A549 (cell line): ENCODE results near the gene GPANK1. TPM values are rescaled to one million over a fixed set of nuclear protein-coding genes. Genes with fewer than 3 reads are reported as not detected.

Experiments used
- ATAC-seq, 2 experiments: fragments of 200-7000 bp in 1 of 2; fragments of >200 bp in 1 of 2; cut with Nextera tagmentation in 1 of 2; cut with Tn5 transposase in 1 of 2; 3 replicates each; pipeline versions ENCODE4 v1.8.0 to v1.9.1; 2018 to 2020; ENCODE audit warnings: mild to moderate bottlenecking in 1 of 2, moderate library complexity in 1 of 2
- CTCF ChIA-PET: fragments of 300-600 bp; sonication (Branson Sonifier 250); formaldehyde crosslinking; extraction: SDS; loops from one replicate; lab custom pipeline; 2021; ENCODE audit warnings: antibody characterized with exemption, inconsistent platforms; lab: Yijun Ruan, JAX
- POLR2A ChIA-PET: fragments of 350-600 bp; formaldehyde crosslinking; extraction: SDS; loops from one replicate; lab custom pipeline; 2021; ENCODE audit warnings: antibody characterized with exemption, inconsistent platforms; lab: Yijun Ruan, JAX
- DNase-seq, 2 experiments: peaks; one replicate each; pipeline versions ENCODE4 v3.0.0 to v3.0.0-alpha.2; 2011 to 2016; ENCODE audit warnings: low read depth in 1 of 2, low spot score in 1 of 2
- FAIRE-seq: peaks from 2 replicates; lab custom pipeline; 2011; peaks lifted over from hg19 to GRCh38; lab: Jason Lieb, UNC
- H3K27ac ChIP-seq, 2 experiments: fragments of >200 bp; sonication (Bioruptor Twin); formaldehyde crosslinking; 3 replicates each; pipeline ENCODE4 v1.5.1; 2016 to 2017
- H3K4me1 ChIP-seq: fragments of >200 bp; sonication (Bioruptor Twin); formaldehyde crosslinking; 3 replicates; pipeline ENCODE4 v1.6.1; 2016
- H3K4me2 ChIP-seq: fragments of >200 bp; sonication (Bioruptor Twin); formaldehyde crosslinking; 3 replicates; pipeline ENCODE4 v1.6.1; 2016
- H3K4me3 ChIP-seq: fragments of >200 bp; sonication (Bioruptor Twin); formaldehyde crosslinking; 3 replicates; pipeline ENCODE4 v1.5.1; 2016
- H3K9me3 ChIP-seq: fragments of >200 bp; sonication (Bioruptor Twin); formaldehyde crosslinking; 3 replicates; pipeline ENCODE4 v1.6.1; 2016
- BHLHE40 ChIP-seq: IDR thresholded peaks from 2 replicates; pipeline ENCODE4 v1.6.1; 2012; ENCODE audit warnings: low read depth, low read length, inconsistent platforms
- CEBPB ChIP-seq, 2 experiments: fragments of >200 bp in 1 of 2; sonication (Bioruptor Twin) in 1 of 2; formaldehyde crosslinking in 1 of 2; IDR thresholded peaks; 2 replicates each; pipeline ENCODE4 v1.6.1; 2012 to 2016
- EHMT2 ChIP-seq: fragments of 200-600 bp; sonication (generic); IDR thresholded peaks from 2 replicates; pipeline ENCODE4 v1.6.1; 2016; ENCODE audit warnings: antibody characterized with exemption, low read depth, mild to moderate bottlenecking, moderate library complexity
- ESRRA ChIP-seq: fragments of 150-350 bp; IDR thresholded peaks from 2 replicates; pipeline ENCODE4 v1.6.1; 2014; ENCODE audit warnings: mild to moderate bottlenecking, low read length, borderline replicate concordance
- FOSL2 ChIP-seq, 2 experiments: fragments of 450-650 bp in 1 of 2; fragments of >200 bp in 1 of 2; sonication (Bioruptor Twin) in 1 of 2; formaldehyde crosslinking; IDR thresholded peaks; 2 replicates each; pipeline versions ENCODE4 v1.5.0 to v1.6.1; 2016 to 2020; ENCODE audit warnings: mild to moderate bottlenecking in 1 of 2, moderate library complexity in 1 of 2
- GATA3 ChIP-seq: IDR thresholded peaks from 2 replicates; pipeline ENCODE4 v1.6.1; 2012; ENCODE audit warnings: borderline replicate concordance
- HEYL ChIP-seq: fragments of 250-450 bp; sonication (Bioruptor Pico); IDR thresholded peaks from 2 replicates; pipeline ENCODE4 v1.8.0; 2021; ENCODE audit warnings: mild to moderate bottlenecking, moderate library complexity
- JUN ChIP-seq, 2 experiments: fragments of >200 bp; sonication (Bioruptor Twin); formaldehyde crosslinking; IDR thresholded peaks; 2 replicates in 1 of 2; 3 replicates in 1 of 2; pipeline ENCODE4 v1.6.1; 2016 to 2017
- JUNB ChIP-seq: fragments of >200 bp; sonication (Bioruptor Twin); formaldehyde crosslinking; IDR thresholded peaks from 2 replicates; pipeline ENCODE4 v1.6.1; 2016
- KDM5A ChIP-seq: fragments of 200-600 bp; sonication (generic); IDR thresholded peaks from 2 replicates; pipeline ENCODE4 v1.6.1; 2016; ENCODE audit warnings: antibody characterized with exemption, mild to moderate bottlenecking
- MAFK ChIP-seq: fragments of 450-650 bp; IDR thresholded peaks from 2 replicates; pipeline ENCODE4 v1.6.1; 2014; ENCODE audit not compliant: partially characterized antibody
- MAX ChIP-seq: IDR thresholded peaks from 2 replicates; pipeline ENCODE4 v1.6.1; 2012
- NFE2L2 ChIP-seq: fragments of 150-350 bp; conservative IDR thresholded peaks from 2 replicates; pipeline ENCODE4 v1.6.1; 2014; ENCODE audit warnings: low read length
- POLR2A ChIP-seq: IDR thresholded peaks from 2 replicates; pipeline ENCODE4 v1.6.1; 2012; ENCODE audit warnings: mild to moderate bottlenecking, low read length
- RARB ChIP-seq: fragments of 250-450 bp; sonication (Bioruptor Pico); IDR thresholded peaks from 2 replicates; pipeline ENCODE4 v1.8.0; 2021; ENCODE audit warnings: mild to moderate bottlenecking, moderate library complexity
- RCOR1 ChIP-seq: fragments of 150-350 bp; IDR thresholded peaks from 2 replicates; pipeline ENCODE4 v1.6.1; 2014; ENCODE audit warnings: antibody characterized with exemption, low read length, low read depth
- RNF2 ChIP-seq: fragments of 200-600 bp; sonication (generic); IDR thresholded peaks from 2 replicates; pipeline ENCODE4 v1.6.1; 2016; ENCODE audit warnings: low read depth, mild to moderate bottlenecking, antibody characterized with exemption, moderate library complexity, borderline replicate concordance
- SMC3 ChIP-seq: fragments of >200 bp; sonication (Bioruptor Twin); formaldehyde crosslinking; IDR thresholded peaks from 3 replicates; pipeline ENCODE4 v1.6.1; 2018; ENCODE audit warnings: inconsistent platforms
- SREBF2 ChIP-seq: fragments of 450-650 bp; IDR thresholded peaks from 2 replicates; pipeline ENCODE4 v1.6.1; 2014; ENCODE audit warnings: mild to moderate bottlenecking, moderate library complexity
- TP53 ChIP-seq: fragments of 250-450 bp; sonication (Bioruptor Pico); IDR thresholded peaks from 2 replicates; pipeline ENCODE4 v1.5.0; 2021; ENCODE audit warnings: mild to moderate bottlenecking, moderate library complexity
- USF2 ChIP-seq: fragments of 450-650 bp; IDR thresholded peaks from 2 replicates; pipeline ENCODE4 v1.6.1; 2014; ENCODE audit warnings: antibody characterized with exemption
- ZC3H11A ChIP-seq: fragments of 450-650 bp; IDR thresholded peaks from 2 replicates; pipeline ENCODE4 v1.6.1; 2014; ENCODE audit warnings: antibody characterized with exemption, mild to moderate bottlenecking
- ZNF302 ChIP-seq: fragments of 250-450 bp; sonication (Bioruptor Pico); IDR thresholded peaks from 2 replicates; pipeline ENCODE4 v1.9.0; 2021; ENCODE audit warnings: inconsistent platforms, mild to moderate bottlenecking, moderate library complexity
- ZSCAN20 ChIP-seq: fragments of 250-450 bp; sonication (Bioruptor Pico); IDR thresholded peaks from 2 replicates; pipeline ENCODE4 v1.8.0; 2022; ENCODE audit warnings: mild to moderate bottlenecking, moderate library complexity
- WGBS: methylation state at CpG from one replicate; pipeline ENCODE4 v1.1.6; 2017; ENCODE audit errors: missing lambda C conversion rate; 5-methylcytosine and 5-hydroxymethylcytosine counted together
- polyA plus RNA-seq, 4 experiments: library from polyadenylated mRNA; depleted of rRNA in 3 of 4; stranded (reverse); fragments of >200 nt; fragmentation: RNase III in 1 of 4; extraction: RNeasy Plus Mini Kit Qiagen cat#74134 plus additional on column Dnase treatment in 1 of 4; gene quantifications; 2 replicates in 3 of 4; 3 replicates in 1 of 4; pipeline ENCODE4 v1.2.3, GENCODE V29; 2011 to 2017
- TF ChIP-seq, protein P1 (sequence below): fragments of 200-600 bp; sonication (generic); IDR thresholded peaks from 2 replicates; pipeline ENCODE4 v1.6.1; 2016; ENCODE audit warnings: antibody characterized with exemption, mild to moderate bottlenecking, moderate library complexity
- TF ChIP-seq, protein P2 (sequence below): fragments of 150-350 bp; IDR thresholded peaks from 2 replicates; pipeline ENCODE4 v1.6.1; 2014; ENCODE audit warnings: low read depth, mild to moderate bottlenecking, low read length

GPANK1 gene
- polyA plus RNA-seq, 2 of the 4 experiments (the other 2 are of a cell fraction) = 11.0 TPM

DNA sequence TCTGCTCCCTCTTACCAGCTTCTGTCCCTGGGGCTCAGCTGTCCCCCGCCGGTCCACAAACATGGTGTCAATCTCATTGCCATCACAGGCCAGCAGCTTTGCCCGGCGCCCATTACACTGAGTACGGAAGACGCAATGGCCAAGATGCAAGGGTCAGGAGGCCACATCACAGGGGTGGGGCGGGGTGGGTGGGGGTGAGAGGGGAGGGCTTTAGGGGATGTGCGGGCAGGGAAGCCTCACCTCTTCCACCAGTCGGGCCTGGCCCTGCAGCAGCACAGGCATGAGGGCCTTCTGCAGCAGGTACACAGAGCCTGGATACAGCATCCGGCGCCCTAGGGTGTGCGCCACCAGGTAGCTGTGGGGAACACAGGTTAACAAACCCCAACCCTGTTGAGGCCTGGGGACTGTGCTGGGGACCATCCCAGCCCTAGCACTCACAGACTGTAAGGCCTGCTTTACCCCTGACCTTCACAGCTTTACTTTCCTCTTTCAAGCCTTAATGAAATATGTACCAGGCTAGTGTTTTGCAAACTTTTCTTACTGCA, 26.8 kb upstream of the GPANK1 start (continued):
- TF ChIP-seq ZNF302 (CRISPR knock-in tag) = no peak
- no peak for TF ChIP-seq JUN (IDR thresholded peaks at IDR 0.05)
- no peak for TF ChIP-seq FOSL2 (IDR thresholded peaks at IDR 0.05)
- no peak for TF ChIP-seq FOSL2 (CRISPR knock-in tag; IDR thresholded peaks at IDR 0.05)
- TF ChIP-seq SREBF2 = no peak
- TF ChIP-seq ZSCAN20 (CRISPR knock-in tag) = no peak
- no peak for TF ChIP-seq RCOR1
- TF ChIP-seq, protein P1, sequence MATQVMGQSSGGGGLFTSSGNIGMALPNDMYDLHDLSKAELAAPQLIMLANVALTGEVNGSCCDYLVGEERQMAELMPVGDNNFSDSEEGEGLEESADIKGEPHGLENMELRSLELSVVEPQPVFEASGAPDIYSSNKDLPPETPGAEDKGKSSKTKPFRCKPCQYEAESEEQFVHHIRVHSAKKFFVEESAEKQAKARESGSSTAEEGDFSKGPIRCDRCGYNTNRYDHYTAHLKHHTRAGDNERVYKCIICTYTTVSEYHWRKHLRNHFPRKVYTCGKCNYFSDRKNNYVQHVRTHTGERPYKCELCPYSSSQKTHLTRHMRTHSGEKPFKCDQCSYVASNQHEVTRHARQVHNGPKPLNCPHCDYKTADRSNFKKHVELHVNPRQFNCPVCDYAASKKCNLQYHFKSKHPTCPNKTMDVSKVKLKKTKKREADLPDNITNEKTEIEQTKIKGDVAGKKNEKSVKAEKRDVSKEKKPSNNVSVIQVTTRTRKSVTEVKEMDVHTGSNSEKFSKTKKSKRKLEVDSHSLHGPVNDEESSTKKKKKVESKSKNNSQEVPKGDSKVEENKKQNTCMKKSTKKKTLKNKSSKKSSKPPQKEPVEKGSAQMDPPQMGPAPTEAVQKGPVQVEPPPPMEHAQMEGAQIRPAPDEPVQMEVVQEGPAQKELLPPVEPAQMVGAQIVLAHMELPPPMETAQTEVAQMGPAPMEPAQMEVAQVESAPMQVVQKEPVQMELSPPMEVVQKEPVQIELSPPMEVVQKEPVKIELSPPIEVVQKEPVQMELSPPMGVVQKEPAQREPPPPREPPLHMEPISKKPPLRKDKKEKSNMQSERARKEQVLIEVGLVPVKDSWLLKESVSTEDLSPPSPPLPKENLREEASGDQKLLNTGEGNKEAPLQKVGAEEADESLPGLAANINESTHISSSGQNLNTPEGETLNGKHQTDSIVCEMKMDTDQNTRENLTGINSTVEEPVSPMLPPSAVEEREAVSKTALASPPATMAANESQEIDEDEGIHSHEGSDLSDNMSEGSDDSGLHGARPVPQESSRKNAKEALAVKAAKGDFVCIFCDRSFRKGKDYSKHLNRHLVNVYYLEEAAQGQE = no peak
- no peak for TF ChIP-seq CEBPB (IDR thresholded peaks at IDR 0.05)
- no peak for TF ChIP-seq MAX

- H3K4me3 ChIP-seq = no peak overlapping the region
- WGBS = 84% methylated on average over 6 of the region's 6 CpGs
- FAIRE-seq (no peak), ATAC-seq (no peak), DNase-seq (no peak)
- ChIA-PET CTCF (interaction anchor here (1.2 to 2.9 kb wide), 3 partner anchors 11 to 172 kb away, joined by 4 to 11 read pairs (median 4); partner anchors contain the start of genes LY6G5B, LY6G5C and NEU1), POLR2A (no interaction called here)
- no peak overlapping the region for H3K4me2 ChIP-seq
- no peaks in the 10 kb centered on the region for H3K9me3 ChIP-seq
- TF ChIP-seq RARB (no peak), JUNB (no peak), GATA3 (no peak), MAFK (no peak), NFE2L2 (no peak), ZC3H11A (no peak), HEYL (CRISPR knock-in tag) (no peak), ZNF302 (CRISPR knock-in tag) (no peak), RNF2 (no peak), POLR2A (no peak), KDM5A (no peak), USF2 (no peak), TP53 (CRISPR knock-in tag) (no peak), EHMT2 (no peak), BHLHE40 (no peak), ESRRA (no peak), SMC3 (no peak)
- TF ChIP-seq, protein P2, sequence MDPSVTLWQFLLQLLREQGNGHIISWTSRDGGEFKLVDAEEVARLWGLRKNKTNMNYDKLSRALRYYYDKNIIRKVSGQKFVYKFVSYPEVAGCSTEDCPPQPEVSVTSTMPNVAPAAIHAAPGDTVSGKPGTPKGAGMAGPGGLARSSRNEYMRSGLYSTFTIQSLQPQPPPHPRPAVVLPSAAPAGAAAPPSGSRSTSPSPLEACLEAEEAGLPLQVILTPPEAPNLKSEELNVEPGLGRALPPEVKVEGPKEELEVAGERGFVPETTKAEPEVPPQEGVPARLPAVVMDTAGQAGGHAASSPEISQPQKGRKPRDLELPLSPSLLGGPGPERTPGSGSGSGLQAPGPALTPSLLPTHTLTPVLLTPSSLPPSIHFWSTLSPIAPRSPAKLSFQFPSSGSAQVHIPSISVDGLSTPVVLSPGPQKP = no peak
- H3K4me1 ChIP-seq = no peaks in the 10 kb centered on the region; the same call in 2 of the 3 replicates
- H3K27ac ChIP-seq = no peak overlapping the region
Measured at GRCh38 chr6:31691078-31691463, 26.3 kb upstream of the GPANK1 start.
